Measurements from ENCODE around the gene SH2D3A. TPM values are rescaled to one million over a fixed set of nuclear protein-coding genes. Genes with fewer than 3 reads are reported as not detected.

Gene SH2D3A
- polyA plus RNA-seq, 3 donors: 0.11 TPM; not detected in 2

- Mint-ChIP-seq H3K4me1 (peaks cover 9% of the 10 kb centered on the region), H3K27me3 (ENCODE audit: low read depth in 3 of 3) (peaks cover 43 to 52% (median 43%) of the 10 kb centered on the region in 3 donors), H3K4me3 (peak overlapping the region in 1 of 2 donors; percentile 75), H3K27ac (no peak overlapping the region), H3K9me3 (peaks cover 0 to 12% (median 0%) of the 10 kb centered on the region in 7 donors), H3K36me3 (no peaks in the 10 kb centered on the region)
- H3K36me3 ChIP-seq (replicated peaks in 1 of 2; ENCODE audit: control insufficient read depth in 1 of 2, insufficient read depth in 2 of 2, low read length in 2 of 2): no peaks in the 10 kb centered on the region
- intact Hi-C loops (cut with micrococcal nuclease): loop anchor here in 1 of 2 donors (5.0 kb wide), 1 partner anchor 79 kb away; no protein-coding TSS in a partner anchor
- 58% methylated on average over 9 of the region's 9 CpGs for WGBS (ENCODE audit: insufficient coverage)
- no peak overlapping the region for H3K4me2 ChIP-seq (replicated peaks; ENCODE audit: extremely low read depth, low read length, poor library complexity, severe bottlenecking)
- H4K20me1 ChIP-seq (ENCODE audit: insufficient read depth, low read length): no peaks in the 10 kb centered on the region
- no peak overlapping the region for H2AFZ ChIP-seq (ENCODE audit: insufficient read depth, low read depth, low read length, poor library complexity, severe bottlenecking)
- H3K27me3 ChIP-seq (ENCODE audit: control insufficient read depth in 2 of 2, insufficient read depth in 2 of 2, low read length in 2 of 2): peaks cover 3 to 31% of the 10 kb centered on the region in 2 donors
- no peaks in the 10 kb centered on the region for H3K79me2 ChIP-seq (ENCODE audit: insufficient read depth, low read length)
- no peak overlapping the region for H3K9ac ChIP-seq (ENCODE audit: insufficient read depth, low read length, poor library complexity, severe bottlenecking)
- no peaks in the 10 kb centered on the region for H3K4me1 ChIP-seq (ENCODE audit: control insufficient read depth in 1 of 2, insufficient read depth in 2 of 2, low read length in 2 of 2)
- H3K4me3 ChIP-seq (replicated peaks in 1 of 3; ENCODE audit: low read depth in 2 of 3, low read length in 3 of 3): no peak overlapping the region
- no peaks in the 10 kb centered on the region for H3K9me3 ChIP-seq (replicated peaks in 1 of 2; ENCODE audit: control insufficient read depth in 1 of 2, insufficient read depth in 1 of 2, low read length in 2 of 2)
- no peak for DNase-seq
- no peak overlapping the region for H3K27ac ChIP-seq (ENCODE audit: low read depth in 1 of 2, low read length in 2 of 2)
- TF ChIP-seq CTCF (IDR thresholded peaks at IDR 0.05): no peak
Measured at GRCh38 chr19:6711078-6711361, 56.2 kb downstream of the SH2D3A start.

DNA sequence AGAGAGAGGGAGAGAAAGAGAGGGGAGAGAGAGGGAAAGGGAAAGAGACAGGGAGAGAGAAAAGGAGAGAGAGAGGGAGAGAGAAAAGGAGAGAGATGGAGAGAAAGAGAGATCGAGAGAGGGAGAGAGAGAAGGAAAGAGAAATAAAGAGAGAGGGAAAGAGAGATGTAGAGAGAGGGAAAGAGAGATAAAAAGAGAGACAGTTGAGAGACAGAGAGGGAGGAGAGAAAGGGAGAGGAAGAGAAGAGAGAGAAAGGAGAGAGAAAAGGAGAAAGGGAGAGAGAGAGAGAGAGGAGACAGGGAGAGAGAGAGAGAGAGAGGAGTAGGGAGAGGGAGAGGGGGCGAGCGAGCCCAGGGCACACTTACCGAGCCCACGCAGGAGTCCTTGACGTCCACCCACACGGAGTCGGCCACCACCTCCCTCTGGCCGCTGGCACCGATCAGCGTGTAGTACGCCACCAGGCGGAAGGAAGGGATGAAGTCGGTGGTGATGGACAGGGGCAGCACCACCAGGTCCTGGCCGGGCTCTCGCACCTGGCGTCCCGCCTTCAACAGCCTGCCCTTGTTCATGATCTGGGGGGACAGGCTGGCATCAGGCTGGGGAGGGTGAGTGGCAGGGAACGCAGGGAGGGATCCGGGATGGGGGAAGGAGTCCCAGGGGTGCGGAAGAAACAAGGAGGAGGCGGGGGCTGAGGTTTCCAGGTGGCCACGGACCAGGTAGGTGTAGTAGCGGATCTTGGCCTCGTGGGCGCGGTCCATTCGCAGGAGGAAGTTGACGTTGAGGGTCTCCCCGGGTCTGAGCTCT, 56.8 kb downstream of the SH2D3A start:
- WGBS (ENCODE audit: insufficient coverage): 15% methylated on average over 29 of the region's 30 CpGs
- peaks cover 43 to 55% (median 44%) of the 10 kb centered on the region in 3 donors for H3K27me3 Mint-ChIP-seq (ENCODE audit: low read depth in 3 of 3)
- intact Hi-C loops (cut with micrococcal nuclease): loop anchor here in 1 of 2 donors (5.0 kb wide), 1 partner anchor 78 kb away; no protein-coding TSS in a partner anchor
- H3K4me1 Mint-ChIP-seq: peaks cover 9% of the 10 kb centered on the region
- H3K4me1 ChIP-seq (ENCODE audit: control insufficient read depth in 1 of 2, insufficient read depth in 2 of 2, low read length in 2 of 2): no peaks in the 10 kb centered on the region
- DNase-seq: peak; percentile 31 to 50 (median 45)
- H3K36me3 Mint-ChIP-seq: no peaks in the 10 kb centered on the region
- TF ChIP-seq CTCF (IDR thresholded peaks at IDR 0.05): peak; percentile 49
- H3K9me3 Mint-ChIP-seq: peaks cover 0 to 12% (median 0%) of the 10 kb centered on the region in 7 donors
- H3K9me3 ChIP-seq (replicated peaks in 1 of 2; ENCODE audit: control insufficient read depth in 1 of 2, insufficient read depth in 1 of 2, low read length in 2 of 2): no peaks in the 10 kb centered on the region
- peaks cover 3 to 30% of the 10 kb centered on the region in 2 donors for H3K27me3 ChIP-seq (ENCODE audit: control insufficient read depth in 2 of 2, insufficient read depth in 2 of 2, low read length in 2 of 2)
- no peak overlapping the region for H3K4me3 ChIP-seq (replicated peaks in 1 of 3; ENCODE audit: low read depth in 2 of 3, low read length in 3 of 3)
- no peaks in the 10 kb centered on the region for H3K36me3 ChIP-seq (replicated peaks in 1 of 2; ENCODE audit: control insufficient read depth in 1 of 2, insufficient read depth in 2 of 2, low read length in 2 of 2)
- no peak overlapping the region for H2AFZ ChIP-seq (ENCODE audit: insufficient read depth, low read depth, low read length, poor library complexity, severe bottlenecking)
- H4K20me1 ChIP-seq (ENCODE audit: insufficient read depth, low read length): no peaks in the 10 kb centered on the region
- no peak overlapping the region for H3K4me2 ChIP-seq (replicated peaks; ENCODE audit: extremely low read depth, low read length, poor library complexity, severe bottlenecking)
- no peaks in the 10 kb centered on the region for H3K79me2 ChIP-seq (ENCODE audit: insufficient read depth, low read length)
- H3K9ac ChIP-seq (ENCODE audit: insufficient read depth, low read length, poor library complexity, severe bottlenecking): no peak overlapping the region
- H3K27ac Mint-ChIP-seq: peak overlapping the region in 1 of 7 donors; percentile 30
- no peak overlapping the region for H3K27ac ChIP-seq (ENCODE audit: low read depth in 1 of 2, low read length in 2 of 2)
- peak overlapping the region in 1 of 2 donors; percentile 75 for H3K4me3 Mint-ChIP-seq

All from CD14-positive monocyte (primary cell).